AG10803 (cell line): Measurements from ENCODE around the gene TGFBR1.
"Not testable (repeated sequence)": the region's sequence is repeated elsewhere in the genome, so short reads cannot be mapped to it uniquely, and the experiment has no call there.

ENCODE experiments used
- DNase-seq: peaks from one replicate; pipeline ENCODE4 v3.0.0; 2010; ENCODE audit warnings: low read depth
- H3K4me3 ChIP-seq: 2 replicates; pipeline ENCODE4 v1.5.1; 2011; ENCODE audit warnings: mild to moderate bottlenecking, low read length, control low read depth
- CTCF ChIP-seq: conservative IDR thresholded peaks from 2 replicates; pipeline ENCODE4 v1.5.1; 2011; ENCODE audit warnings: mild to moderate bottlenecking, low read length, control low read depth, inconsistent platforms

The TGFBR1 gene

GRCh38 chr9:99189186-99189585 is 84.3 kb downstream of the TGFBR1 start:
- no peak for TF ChIP-seq CTCF
- no peak for DNase-seq
- H3K4me3 ChIP-seq = no peak overlapping the region

- TF ChIP-seq CTCF = no peak
- DNase-seq = no peak
- H3K4me3 ChIP-seq = no peak overlapping the region
Observed at GRCh38 chr9:99189887-99190596, 85.1 kb downstream of the TGFBR1 start.

- H3K4me3 ChIP-seq = no peak overlapping the region
- no peak for TF ChIP-seq CTCF
- DNase-seq = no peak
Observed at GRCh38 chr9:99190597-99191283, 85.8 kb downstream of the TGFBR1 start.

- no peak for DNase-seq
- H3K4me3 ChIP-seq = no peak overlapping the region
- TF ChIP-seq CTCF = peak; percentile 34
Observed at GRCh38 chr9:99192786-99193465, 88.0 kb downstream of the TGFBR1 start.

DNA sequence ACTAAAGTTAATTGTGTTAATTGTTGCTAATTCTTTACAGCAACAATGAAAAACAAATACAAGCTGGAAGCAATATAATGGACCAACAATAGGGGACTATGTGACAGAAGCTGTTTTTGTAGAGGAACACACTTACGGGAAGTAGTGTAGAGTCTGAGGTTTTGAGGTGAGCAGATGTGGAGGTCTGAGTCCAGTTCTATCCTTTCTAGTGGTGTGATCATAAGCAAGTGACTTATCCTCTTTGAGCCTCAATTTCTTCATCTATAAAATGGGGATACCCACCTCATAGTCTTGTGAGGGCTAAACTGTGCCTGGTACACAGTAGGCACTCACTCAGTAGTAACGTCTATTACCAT is 88.5 kb downstream of the TGFBR1 start:
- TF ChIP-seq CTCF = no peak
- no peak overlapping the region for H3K4me3 ChIP-seq
- DNase-seq = no peak

- H3K4me3 ChIP-seq, DNase-seq: not testable (repeated sequence)
Observed at GRCh38 chr9:99196484-99196883, 91.6 kb downstream of the TGFBR1 start.

- TF ChIP-seq CTCF = no peak
- H3K4me3 ChIP-seq = no peak overlapping the region
- DNase-seq = no peak
Observed at GRCh38 chr9:99197124-99197630, 92.3 kb downstream of the TGFBR1 start.
